ENCODE data around the gene DEFB132.

Gene DEFB132

DNA sequence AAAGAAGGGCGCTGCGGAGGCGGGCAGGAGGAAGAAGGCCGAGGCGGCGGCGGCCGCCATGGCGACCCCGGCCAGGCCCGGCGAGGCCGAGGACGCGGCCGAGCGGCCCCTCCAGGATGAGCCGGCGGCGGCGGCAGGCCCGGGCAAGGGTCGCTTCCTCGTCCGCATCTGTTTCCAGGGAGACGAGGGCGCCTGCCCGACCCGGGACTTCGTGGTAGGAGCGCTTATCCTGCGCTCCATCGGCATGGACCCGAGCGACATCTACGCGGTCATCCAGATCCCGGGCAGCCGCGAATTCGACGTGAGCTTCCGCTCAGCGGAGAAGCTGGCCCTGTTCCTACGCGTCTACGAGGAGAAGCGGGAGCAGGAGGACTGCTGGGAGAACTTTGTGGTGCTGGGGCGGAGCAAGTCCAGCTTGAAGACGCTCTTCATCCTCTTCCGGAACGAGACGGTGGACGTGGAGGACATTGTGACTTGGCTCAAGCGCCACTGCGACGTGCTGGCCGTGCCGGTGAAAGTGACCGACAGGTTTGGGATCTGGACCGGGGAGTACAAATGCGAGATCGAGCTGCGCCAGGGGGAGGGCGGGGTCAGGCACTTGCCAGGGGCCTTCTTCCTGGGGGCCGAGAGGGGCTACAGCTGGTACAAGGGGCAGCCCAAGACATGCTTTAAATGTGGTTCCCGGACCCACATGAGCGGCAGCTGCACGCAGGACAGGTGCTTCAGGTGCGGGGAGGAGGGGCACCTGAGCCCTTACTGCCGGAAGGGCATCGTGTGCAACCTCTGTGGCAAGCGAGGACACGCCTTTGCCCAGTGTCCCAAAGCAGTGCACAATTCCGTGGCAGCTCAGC, 40.6 kb downstream of the DEFB132 start:
- peak in 3 of 5 donors; percentile 17 to 60 (median 28) for DNase-seq

DNA sequence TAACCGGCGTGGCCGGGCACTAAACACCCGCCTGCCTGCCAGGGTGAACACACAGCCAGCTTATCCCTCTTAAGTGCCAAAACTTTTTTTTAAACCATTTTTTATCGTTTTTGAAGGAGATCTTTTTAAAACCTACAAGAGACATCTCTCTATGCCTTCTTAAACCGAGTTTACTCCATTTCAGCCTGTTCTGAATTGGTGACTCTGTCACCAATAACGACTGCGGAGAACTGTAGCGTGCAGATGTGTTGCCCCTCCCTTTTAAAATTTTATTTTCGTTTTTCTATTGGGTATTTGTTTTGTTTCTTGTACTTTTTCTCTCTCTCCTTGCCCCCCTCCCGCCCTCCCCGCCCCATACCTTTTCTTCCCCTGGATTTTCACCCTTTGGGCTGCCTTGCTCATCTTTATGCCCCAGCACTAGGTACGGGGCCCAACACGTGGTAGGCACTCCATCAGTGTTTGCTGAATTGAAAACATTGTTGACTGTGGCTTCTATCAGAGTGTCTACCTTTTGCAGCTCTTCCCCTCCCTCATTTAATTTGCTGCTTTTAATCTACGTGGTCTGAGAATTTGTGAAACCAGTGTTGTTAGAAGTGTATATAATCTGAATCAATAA, 41.4 kb downstream of the DEFB132 start:
- no peak for DNase-seq

DNA sequence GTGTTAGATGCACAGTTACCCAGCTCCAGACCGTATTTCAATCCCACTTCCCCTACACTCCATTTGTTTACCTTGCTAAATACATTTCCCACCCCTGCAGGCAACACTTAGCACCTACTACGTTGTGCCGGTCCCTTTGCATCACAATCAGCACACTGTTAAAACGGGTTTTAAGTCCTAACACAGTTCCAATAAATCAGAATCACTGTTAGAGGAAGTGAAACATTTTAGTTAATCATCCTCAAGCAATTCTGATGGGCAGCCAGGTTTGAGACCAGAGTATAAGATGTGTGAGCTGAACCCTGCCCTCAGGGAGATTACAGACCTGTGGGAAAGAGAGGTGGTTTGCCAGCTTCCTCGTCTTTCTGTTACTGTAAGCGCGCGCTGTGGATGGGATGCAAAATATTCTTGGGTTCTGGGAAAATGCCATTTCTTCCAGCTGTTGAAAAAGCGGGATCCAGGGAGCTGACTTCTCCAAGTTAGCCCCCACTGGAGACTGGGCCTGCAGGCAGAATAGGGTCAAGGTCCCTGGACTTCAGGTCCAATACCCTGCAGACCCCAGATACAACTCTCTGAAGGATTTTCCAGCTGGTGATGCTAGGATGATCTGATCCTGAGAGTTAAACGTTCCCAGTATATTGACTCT, 42.9 kb downstream of the DEFB132 start:
- no peak for DNase-seq

DNA sequence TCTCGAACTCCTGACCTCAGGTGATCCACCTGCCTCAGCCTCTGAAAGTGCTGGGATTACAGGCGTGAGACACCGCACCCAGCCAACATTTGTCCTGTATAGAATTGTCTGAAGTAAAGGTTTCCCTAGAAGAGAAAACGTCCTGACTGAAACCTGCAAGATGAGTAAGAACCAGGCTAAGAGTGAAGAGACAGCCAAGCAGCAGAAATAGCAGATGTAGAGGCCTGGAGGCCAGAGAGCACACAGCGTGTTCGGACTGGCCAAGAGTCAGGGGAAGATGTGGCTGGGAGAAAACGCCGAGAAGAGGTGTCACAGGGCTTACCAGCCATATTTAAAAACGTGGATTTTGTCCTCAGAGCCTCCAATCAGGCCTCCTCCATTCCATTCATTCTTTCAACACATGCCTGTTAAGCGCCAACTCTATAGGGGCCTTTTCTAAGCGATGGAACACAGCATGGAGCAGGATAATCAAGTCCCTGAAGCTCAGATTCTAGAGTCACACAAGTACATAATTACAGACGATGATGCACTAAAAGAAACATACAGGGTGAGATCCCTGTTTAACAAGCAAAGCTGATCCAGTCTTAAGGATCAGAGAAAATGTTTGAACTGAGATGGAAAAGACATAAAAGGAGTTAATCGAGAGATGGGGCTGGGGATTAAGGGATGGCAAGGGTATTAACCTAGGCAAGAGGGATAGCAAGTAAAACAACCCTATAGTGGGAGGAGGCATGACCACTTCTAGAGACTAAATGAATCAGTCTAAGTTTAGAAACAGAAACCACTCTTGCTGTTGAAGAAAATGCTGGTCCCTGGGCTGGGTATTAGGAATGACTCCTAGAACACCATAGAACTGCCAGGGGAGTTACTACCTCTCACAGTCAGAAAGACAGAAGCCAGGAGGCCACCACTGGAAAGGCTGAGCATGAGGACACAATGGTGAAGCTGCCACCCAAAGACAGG, 44.6 kb downstream of the DEFB132 start:
- DNase-seq: no peak

DNA sequence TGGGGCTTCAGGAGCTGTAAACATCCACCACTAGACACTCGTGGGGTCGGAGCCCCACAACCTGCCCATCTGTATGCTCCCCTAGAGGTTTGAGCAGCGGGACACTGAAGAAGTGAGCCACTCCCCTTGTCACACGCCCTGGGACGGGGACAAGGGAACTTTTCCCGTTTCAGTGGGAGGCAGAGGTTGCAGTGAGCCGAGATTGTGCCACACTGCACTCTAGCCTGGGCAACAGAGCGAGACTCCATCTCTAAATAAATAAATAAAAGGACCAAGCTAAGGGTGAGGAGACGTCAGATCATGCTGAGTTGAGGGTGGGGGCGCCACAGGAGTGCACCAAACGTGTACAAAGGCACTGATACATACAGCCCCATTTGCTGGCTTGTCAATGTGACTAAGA, 48.2 kb downstream of the DEFB132 start:
- no peak for DNase-seq

DNA sequence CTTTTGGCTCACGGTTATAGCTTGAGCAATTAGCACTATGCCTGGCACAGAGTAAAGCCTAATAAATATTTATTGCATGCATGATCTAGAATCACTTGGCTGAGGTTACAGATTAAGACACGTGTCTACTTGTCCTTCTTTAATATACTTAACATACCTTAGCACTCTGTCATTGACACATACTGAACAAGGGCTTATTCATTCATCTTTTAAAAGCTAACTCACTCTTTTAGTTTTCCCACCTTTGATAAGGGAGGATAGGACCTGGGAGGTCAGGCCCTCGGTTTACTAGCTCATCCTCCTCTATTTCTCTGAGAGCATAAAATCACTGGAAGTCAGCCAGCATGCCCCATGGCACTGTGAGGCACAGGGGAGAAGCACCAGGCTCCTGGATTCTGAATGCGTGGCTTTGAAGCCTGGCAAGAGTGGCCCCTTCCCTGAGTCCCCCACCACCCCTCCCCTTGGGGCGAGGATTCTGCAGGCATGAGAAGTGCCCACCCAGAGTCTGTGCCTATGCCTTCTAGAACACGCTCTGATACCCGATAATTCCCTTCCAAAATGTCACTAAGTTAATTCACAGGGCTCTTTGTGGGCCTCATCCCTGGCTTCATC, 51.0 kb downstream of the DEFB132 start:
- DNase-seq: no peak

DNA sequence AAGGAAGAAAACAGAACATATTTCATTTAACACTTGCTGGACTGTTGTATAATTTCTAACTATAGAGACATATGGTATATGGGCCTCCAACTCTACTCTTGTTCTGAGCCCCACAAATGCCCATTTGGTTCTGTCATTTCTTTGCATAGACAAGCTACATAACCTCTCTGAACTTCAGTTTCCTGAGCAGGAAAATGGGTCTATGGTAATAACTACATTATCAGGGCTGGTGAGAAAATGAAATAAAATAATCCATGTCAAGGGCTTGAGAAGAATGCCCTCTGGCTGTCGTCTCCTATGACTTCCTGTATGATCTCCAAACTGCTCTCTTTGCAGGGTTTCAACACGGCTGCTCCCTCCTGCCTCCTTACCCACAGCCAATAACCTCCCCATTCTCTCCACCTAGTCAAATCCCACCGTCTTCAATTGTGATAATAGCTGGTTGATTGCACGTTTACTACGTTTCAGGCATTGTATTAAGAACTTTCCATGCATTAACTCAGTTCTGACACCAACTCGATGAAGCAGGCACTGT, 51.8 kb downstream of the DEFB132 start:
- DNase-seq: no peak

DNA sequence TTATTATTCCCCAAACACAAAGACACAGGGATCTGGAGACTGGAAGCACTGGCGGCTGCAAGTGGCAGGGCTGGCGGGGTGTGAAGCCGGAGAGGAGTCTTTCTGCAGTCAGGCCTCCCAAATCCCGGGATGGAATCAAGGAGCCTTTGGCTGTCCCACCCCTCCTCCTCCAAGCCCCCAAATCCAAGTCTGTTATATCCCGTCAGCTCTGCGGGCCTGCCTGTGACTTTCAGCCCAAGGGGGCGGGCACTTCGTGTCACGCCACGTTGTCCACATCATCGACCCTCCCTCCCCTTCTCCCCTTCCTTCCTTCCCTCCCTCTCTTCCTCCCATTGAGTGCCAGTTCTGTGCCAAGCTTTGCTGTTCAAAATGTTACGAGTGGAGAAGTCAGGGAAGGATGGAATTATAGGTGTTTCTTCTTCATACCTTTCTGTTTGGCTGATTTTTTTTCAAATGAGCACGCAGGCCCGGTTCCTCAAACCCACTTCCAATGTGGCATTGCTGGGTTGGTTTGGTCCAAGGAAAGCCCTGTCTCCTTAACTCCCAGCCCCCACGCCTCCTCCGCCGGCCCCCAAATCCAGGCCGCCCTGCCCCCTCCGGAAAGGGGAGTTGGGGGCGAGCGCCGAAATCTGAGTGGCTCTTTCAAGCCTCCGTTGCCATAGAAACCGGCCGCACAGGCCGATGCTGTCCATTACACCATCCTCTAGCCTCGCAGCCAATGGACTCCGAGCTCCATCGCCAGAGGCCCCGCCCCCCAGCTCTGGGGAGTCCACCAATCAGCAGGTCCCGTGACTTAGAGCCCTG, 52.5 kb downstream of the DEFB132 start:
- peak; percentile 50 to 87 (median 54) for DNase-seq

DNA sequence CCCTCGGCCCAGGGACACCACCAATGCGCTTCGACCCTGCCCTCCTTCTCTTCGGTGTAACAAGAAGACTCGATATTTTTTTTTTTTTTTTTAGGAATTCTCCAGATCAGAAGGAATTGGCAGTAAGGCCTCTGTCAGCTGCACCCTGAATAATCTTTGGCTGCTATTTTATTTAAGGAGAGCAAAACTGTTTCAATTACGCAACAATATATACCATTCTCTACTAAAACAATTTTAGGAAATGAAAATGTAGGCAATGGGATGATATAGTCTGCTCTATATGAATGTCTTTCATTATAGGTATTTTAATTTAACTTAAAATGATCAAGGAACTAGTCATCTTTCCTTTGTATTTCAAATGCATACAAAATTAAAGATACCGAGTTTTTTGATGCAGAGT, 53.1 kb downstream of the DEFB132 start:
- no peak for DNase-seq
